ENCODE measurements around the gene PPFIA3. TPM values are rescaled to one million over a fixed set of nuclear protein-coding genes. Genes with fewer than 3 reads are reported as not detected.
A peak's percentile ranks its signal among the peaks of the same experiment; 100 is the strongest.

PPFIA3 gene
- total and polyA plus RNA-seq, 4 donors = 1.5 to 4.6 (median 2.4) TPM

DNA sequence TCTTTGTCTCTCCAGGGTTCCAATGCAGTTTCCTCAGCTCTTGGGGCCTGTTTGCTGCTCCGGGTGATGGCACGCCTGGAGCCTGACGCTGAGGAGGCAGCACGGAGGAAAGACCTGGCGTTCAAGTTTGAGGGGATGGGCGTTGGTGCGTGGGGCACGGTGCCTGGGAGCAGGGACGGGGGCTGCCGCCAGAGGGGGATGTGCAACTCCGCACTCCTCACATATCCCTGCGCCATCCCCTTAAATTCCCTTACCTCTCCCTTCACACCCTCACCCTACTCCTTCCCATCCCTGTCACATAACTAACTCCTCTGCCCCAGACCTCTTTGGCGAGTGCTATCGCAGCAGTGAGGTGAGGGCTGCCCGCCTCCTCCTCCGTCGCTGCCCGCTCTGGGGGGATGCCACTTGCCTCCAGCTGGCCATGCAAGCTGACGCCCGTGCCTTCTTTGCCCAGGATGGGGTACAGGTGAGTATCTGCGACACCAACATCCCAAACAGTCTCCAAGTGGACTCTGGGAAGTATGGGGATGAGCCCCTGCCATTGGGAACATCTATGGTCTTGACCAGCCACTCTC lies 69.4 kb downstream of the PPFIA3 start:
- Histone ChIP-seq H3K4me1 (ENCODE audit: control insufficient read depth in 4 of 4, insufficient read depth in 4 of 4, low read length in 3 of 4) (no peaks in the 10 kb centered on the region), H3K36me3 (ENCODE audit: control insufficient read depth in 4 of 4, insufficient read depth in 3 of 4, low read depth in 1 of 4, low read length in 3 of 4) (peaks cover 0 to 3% (median 0%) of the 10 kb centered on the region in 4 donors), H3K9me3 (ENCODE audit: control insufficient read depth in 4 of 4, low read length in 3 of 4) (no peaks in the 10 kb centered on the region), H3K27me3 (ENCODE audit: control insufficient read depth in 4 of 4, insufficient read depth in 4 of 4, low read length in 3 of 4) (no peaks in the 10 kb centered on the region), H3K9ac (ENCODE audit: low read depth in 1 of 2, low read length in 2 of 2) (no peak overlapping the region), H3K27ac (ENCODE audit: low read depth in 1 of 2, low read length in 2 of 2) (no peak overlapping the region), H3K4me3 (ENCODE audit: low read depth in 1 of 3, low read length in 3 of 3) (no peak overlapping the region)
- TF ChIP-seq RAD21 (IDR thresholded peaks at IDR 0.05) (no peak), HNF4A (conservative IDR thresholded peaks at IDR 0.05) (no peak), FOXA2 (IDR thresholded peaks at IDR 0.05) (no peak), EGR1 (IDR thresholded peaks at IDR 0.05; ENCODE audit: low read depth in 2 of 2) (no peak), NR2F2 (IDR thresholded peaks at IDR 0.05) (no peak)
- TF ChIP-seq, protein P1, sequence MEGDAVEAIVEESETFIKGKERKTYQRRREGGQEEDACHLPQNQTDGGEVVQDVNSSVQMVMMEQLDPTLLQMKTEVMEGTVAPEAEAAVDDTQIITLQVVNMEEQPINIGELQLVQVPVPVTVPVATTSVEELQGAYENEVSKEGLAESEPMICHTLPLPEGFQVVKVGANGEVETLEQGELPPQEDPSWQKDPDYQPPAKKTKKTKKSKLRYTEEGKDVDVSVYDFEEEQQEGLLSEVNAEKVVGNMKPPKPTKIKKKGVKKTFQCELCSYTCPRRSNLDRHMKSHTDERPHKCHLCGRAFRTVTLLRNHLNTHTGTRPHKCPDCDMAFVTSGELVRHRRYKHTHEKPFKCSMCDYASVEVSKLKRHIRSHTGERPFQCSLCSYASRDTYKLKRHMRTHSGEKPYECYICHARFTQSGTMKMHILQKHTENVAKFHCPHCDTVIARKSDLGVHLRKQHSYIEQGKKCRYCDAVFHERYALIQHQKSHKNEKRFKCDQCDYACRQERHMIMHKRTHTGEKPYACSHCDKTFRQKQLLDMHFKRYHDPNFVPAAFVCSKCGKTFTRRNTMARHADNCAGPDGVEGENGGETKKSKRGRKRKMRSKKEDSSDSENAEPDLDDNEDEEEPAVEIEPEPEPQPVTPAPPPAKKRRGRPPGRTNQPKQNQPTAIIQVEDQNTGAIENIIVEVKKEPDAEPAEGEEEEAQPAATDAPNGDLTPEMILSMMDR (IDR thresholded peaks at IDR 0.05; ENCODE audit: low read depth, low read length, missing input control) = no peak
- TF ChIP-seq, protein P2, sequence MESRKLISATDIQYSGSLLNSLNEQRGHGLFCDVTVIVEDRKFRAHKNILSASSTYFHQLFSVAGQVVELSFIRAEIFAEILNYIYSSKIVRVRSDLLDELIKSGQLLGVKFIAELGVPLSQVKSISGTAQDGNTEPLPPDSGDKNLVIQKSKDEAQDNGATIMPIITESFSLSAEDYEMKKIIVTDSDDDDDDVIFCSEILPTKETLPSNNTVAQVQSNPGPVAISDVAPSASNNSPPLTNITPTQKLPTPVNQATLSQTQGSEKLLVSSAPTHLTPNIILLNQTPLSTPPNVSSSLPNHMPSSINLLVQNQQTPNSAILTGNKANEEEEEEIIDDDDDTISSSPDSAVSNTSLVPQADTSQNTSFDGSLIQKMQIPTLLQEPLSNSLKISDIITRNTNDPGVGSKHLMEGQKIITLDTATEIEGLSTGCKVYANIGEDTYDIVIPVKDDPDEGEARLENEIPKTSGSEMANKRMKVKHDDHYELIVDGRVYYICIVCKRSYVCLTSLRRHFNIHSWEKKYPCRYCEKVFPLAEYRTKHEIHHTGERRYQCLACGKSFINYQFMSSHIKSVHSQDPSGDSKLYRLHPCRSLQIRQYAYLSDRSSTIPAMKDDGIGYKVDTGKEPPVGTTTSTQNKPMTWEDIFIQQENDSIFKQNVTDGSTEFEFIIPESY (IDR thresholded peaks at IDR 0.05) = no peak
- no peak for DNase-seq (ENCODE audit: low spot score)
- whole genome bisulfite sequencing = 86% methylated on average over 21 of the region's 21 CpGs

DNA sequence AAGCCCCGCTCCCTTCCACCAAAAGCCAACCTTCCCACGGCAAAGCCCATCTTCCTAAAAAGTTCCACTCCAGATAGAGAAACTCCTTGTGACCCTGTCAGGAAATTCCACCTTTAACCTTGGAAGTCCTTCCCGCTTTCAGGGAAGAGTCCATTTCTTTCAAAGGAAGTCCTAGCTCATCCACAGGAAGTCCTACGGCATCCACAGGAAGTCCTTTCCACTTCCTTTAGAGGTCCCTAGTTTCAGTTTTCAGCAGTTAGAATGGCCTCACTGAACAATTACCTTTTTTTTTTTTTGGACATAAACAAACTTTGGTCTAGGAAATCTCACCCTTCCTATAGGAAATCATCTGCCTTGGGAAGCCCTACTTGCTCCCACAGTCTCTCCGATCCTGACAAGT lies 69.9 kb downstream of the PPFIA3 start:
- Histone ChIP-seq H3K4me1 (ENCODE audit: control insufficient read depth in 4 of 4, insufficient read depth in 4 of 4, low read length in 3 of 4) (no peaks in the 10 kb centered on the region), H3K9ac (ENCODE audit: low read depth in 1 of 2, low read length in 2 of 2) (no peak overlapping the region), H3K27me3 (ENCODE audit: control insufficient read depth in 4 of 4, insufficient read depth in 4 of 4, low read length in 3 of 4) (no peaks in the 10 kb centered on the region), H3K36me3 (ENCODE audit: control insufficient read depth in 4 of 4, insufficient read depth in 3 of 4, low read depth in 1 of 4, low read length in 3 of 4) (peaks cover 0 to 3% (median 0%) of the 10 kb centered on the region in 4 donors), H3K27ac (ENCODE audit: low read depth in 1 of 2, low read length in 2 of 2) (no peak overlapping the region), H3K4me3 (ENCODE audit: low read depth in 1 of 3, low read length in 3 of 3) (no peak overlapping the region), H3K9me3 (ENCODE audit: control insufficient read depth in 4 of 4, low read length in 3 of 4) (no peaks in the 10 kb centered on the region)
- 79% methylated on average over 5 of the region's 5 CpGs for WGBS
- TF ChIP-seq NR2F2 (IDR thresholded peaks at IDR 0.05) (peak; percentile 94), EGR1 (IDR thresholded peaks at IDR 0.05; ENCODE audit: low read depth in 2 of 2) (peak; percentile 75 to 77), SP1 (IDR thresholded peaks at IDR 0.05) (no peak)
- TF ChIP-seq, protein P3, sequence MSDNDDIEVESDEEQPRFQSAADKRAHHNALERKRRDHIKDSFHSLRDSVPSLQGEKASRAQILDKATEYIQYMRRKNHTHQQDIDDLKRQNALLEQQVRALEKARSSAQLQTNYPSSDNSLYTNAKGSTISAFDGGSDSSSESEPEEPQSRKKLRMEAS (IDR thresholded peaks at IDR 0.05) = peak; percentile 87
- DNase-seq (ENCODE audit: low spot score) = no peak

DNA sequence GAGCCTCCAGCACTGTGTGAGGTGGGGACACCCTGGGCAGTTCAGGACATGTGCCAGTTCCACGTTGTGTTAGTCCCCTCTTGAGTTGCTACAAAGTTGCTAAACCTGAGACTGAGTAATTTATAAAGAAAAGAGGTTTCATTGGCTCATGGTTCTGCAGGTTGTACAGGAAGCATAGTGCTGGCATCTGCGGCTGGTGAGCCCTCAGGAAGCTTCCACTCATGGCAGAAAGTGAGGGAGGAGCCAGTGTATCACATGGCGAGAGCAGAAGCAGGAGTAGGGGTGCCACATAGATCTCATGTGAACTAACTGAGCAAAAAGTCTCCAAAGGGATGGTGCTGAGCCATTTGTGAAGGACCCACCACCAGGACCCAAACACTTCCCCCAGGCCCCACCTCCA lies 71.4 kb downstream of the PPFIA3 start:
- Histone ChIP-seq H3K9me3 (ENCODE audit: control insufficient read depth in 4 of 4, low read length in 3 of 4) (no peaks in the 10 kb centered on the region), H3K27me3 (ENCODE audit: control insufficient read depth in 4 of 4, insufficient read depth in 4 of 4, low read length in 3 of 4) (no peaks in the 10 kb centered on the region), H3K27ac (ENCODE audit: low read depth in 1 of 2, low read length in 2 of 2) (no peak overlapping the region), H3K4me1 (ENCODE audit: control insufficient read depth in 4 of 4, insufficient read depth in 4 of 4, low read length in 3 of 4) (no peaks in the 10 kb centered on the region), H3K9ac (ENCODE audit: low read depth in 1 of 2, low read length in 2 of 2) (no peak overlapping the region), H3K4me3 (ENCODE audit: low read depth in 1 of 3, low read length in 3 of 3) (no peak overlapping the region), H3K36me3 (ENCODE audit: control insufficient read depth in 4 of 4, insufficient read depth in 3 of 4, low read depth in 1 of 4, low read length in 3 of 4) (peaks cover 0 to 3% (median 0%) of the 10 kb centered on the region in 4 donors)
- 96% methylated on average over 3 of the region's 3 CpGs for WGBS
- no peak for DNase-seq (ENCODE audit: low spot score)
- TF ChIP-seq, protein P4, sequence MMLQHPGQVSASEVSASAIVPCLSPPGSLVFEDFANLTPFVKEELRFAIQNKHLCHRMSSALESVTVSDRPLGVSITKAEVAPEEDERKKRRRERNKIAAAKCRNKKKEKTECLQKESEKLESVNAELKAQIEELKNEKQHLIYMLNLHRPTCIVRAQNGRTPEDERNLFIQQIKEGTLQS (IDR thresholded peaks at IDR 0.05) = no peak

Data from liver (tissue), 9 donors.